CD14-positive monocyte (primary cell): ENCODE data around the gene CST8. TPM values are rescaled to one million over a fixed set of nuclear protein-coding genes. Genes with fewer than 3 reads are reported as not detected.

Source experiments
- DNase-seq, 3 donors: peaks; one replicate each; pipeline ENCODE4 v3.0.0-alpha.2; 2011 to 2022
- H2AFZ ChIP-seq: 2 replicates; pipeline ENCODE4 v1.6.0; 2012; ENCODE audit warnings: mild to moderate bottlenecking, low read depth, low read length, inconsistent platforms; ENCODE audit not compliant: insufficient read depth, poor library complexity, severe bottlenecking
- H3K27ac ChIP-seq, 2 donors: 1 replicate in 1 of 2; 2 replicates in 1 of 2; pipeline ENCODE4 v1.5.1; 2012 to 2013; ENCODE audit warnings: low read length in 2 of 2, control low read depth in 1 of 2, inconsistent platforms in 1 of 2, low read depth in 1 of 2, mild to moderate bottlenecking in 1 of 2
- H3K27me3 ChIP-seq, 2 donors: one replicate each; pipeline versions ENCODE4 v1.6.0 to v1.6.1; 2011 to 2013; ENCODE audit warnings: low read length in 2 of 2; ENCODE audit not compliant: control insufficient read depth in 2 of 2, insufficient read depth in 2 of 2
- H3K36me3 ChIP-seq, 2 donors: replicated peaks in 1 of 2; 1 replicate in 1 of 2; 2 replicates in 1 of 2; pipeline versions ENCODE4 v1.5.1 to v1.6.1; 2012 to 2013; ENCODE audit warnings: low read length in 2 of 2, control low read depth in 1 of 2, inconsistent platforms in 1 of 2, mild to moderate bottlenecking in 1 of 2; ENCODE audit not compliant: insufficient read depth in 2 of 2, control insufficient read depth in 1 of 2
- H3K4me1 ChIP-seq, 2 donors: 1 replicate in 1 of 2; 2 replicates in 1 of 2; pipeline versions ENCODE4 v1.5.1 to v1.6.1; 2012 to 2013; ENCODE audit warnings: low read length in 2 of 2, control low read depth in 1 of 2, inconsistent platforms in 1 of 2, mild to moderate bottlenecking in 1 of 2, moderate library complexity in 1 of 2; ENCODE audit not compliant: insufficient read depth in 2 of 2, control insufficient read depth in 1 of 2
- H3K4me2 ChIP-seq: replicated peaks from 2 replicates; pipeline ENCODE3; 2012; ENCODE audit warnings: low read length, moderate library complexity, mild to moderate bottlenecking; ENCODE audit not compliant: poor library complexity, severe bottlenecking; ENCODE audit errors: extremely low read depth
- H3K4me3 ChIP-seq, 3 experiments: fragments of 200-600 bp in 1 of 3; sonication (generic) in 1 of 3; replicated peaks in 1 of 3; 1 replicate in 2 of 3; 2 replicates in 1 of 3; pipeline ENCODE4 v1.5.1; 2011 to 2013; ENCODE audit warnings: low read length in 3 of 3, mild to moderate bottlenecking in 3 of 3, control low read depth in 2 of 3, low read depth in 2 of 3, inconsistent platforms in 1 of 3, moderate library complexity in 1 of 3
- H3K79me2 ChIP-seq: 2 replicates; pipeline ENCODE4 v1.6.0; 2012; ENCODE audit warnings: mild to moderate bottlenecking, control low read depth, inconsistent platforms, low read length, moderate library complexity; ENCODE audit not compliant: insufficient read depth
- H3K9ac ChIP-seq: 2 replicates; pipeline ENCODE4 v1.6.0; 2017; ENCODE audit warnings: low read length, mild to moderate bottlenecking; ENCODE audit not compliant: insufficient read depth, poor library complexity, severe bottlenecking
- H3K9me3 ChIP-seq, 2 donors: replicated peaks in 1 of 2; 1 replicate in 1 of 2; 2 replicates in 1 of 2; pipeline versions ENCODE4 v1.5.1 to v1.6.1; 2012 to 2013; ENCODE audit warnings: low read length in 2 of 2, control low read depth in 1 of 2; ENCODE audit not compliant: control insufficient read depth in 1 of 2, insufficient read depth in 1 of 2
- H4K20me1 ChIP-seq: 2 replicates; pipeline ENCODE4 v1.6.0; 2012; ENCODE audit warnings: mild to moderate bottlenecking, low read length, control low read depth, moderate library complexity; ENCODE audit not compliant: insufficient read depth
- H3K27ac Mint-ChIP-seq, 7 donors: one replicate each; pipeline ENCODE4 v1.8.0; 2020; ENCODE audit warnings: mild to moderate bottlenecking in 7 of 7, mixed read lengths in 7 of 7, moderate library complexity in 6 of 7, inconsistent platforms in 2 of 7
- H3K27me3 Mint-ChIP-seq, 3 donors: one replicate each; pipeline ENCODE4 v1.8.0; 2021 to 2022; ENCODE audit warnings: low read depth in 3 of 3, mild to moderate bottlenecking in 3 of 3, mixed read lengths in 3 of 3, moderate library complexity in 3 of 3, inconsistent platforms in 1 of 3
- H3K36me3 Mint-ChIP-seq, 2 donors: one replicate each; pipeline ENCODE4 v1.8.0; 2020; ENCODE audit warnings: mixed read lengths in 2 of 2, inconsistent platforms in 1 of 2, mild to moderate bottlenecking in 1 of 2
- H3K4me1 Mint-ChIP-seq: one replicate; pipeline ENCODE4 v1.8.0; 2020; ENCODE audit warnings: mild to moderate bottlenecking, mixed read lengths
- H3K4me3 Mint-ChIP-seq, 2 donors: one replicate each; pipeline ENCODE4 v1.8.0; 2020; ENCODE audit warnings: mild to moderate bottlenecking in 2 of 2, mixed read lengths in 2 of 2, moderate library complexity in 1 of 2
- H3K9me3 Mint-ChIP-seq, 7 donors: one replicate each; pipeline ENCODE4 v1.8.0; 2020 to 2022; ENCODE audit warnings: mixed read lengths in 7 of 7, mild to moderate bottlenecking in 6 of 7, moderate library complexity in 6 of 7, inconsistent platforms in 2 of 7
- CTCF ChIP-seq: fragments of 200-600 bp; IDR thresholded peaks from one replicate; pipeline ENCODE4 v1.8.0; 2022; ENCODE audit warnings: antibody characterized with exemption, mild to moderate bottlenecking
- WGBS: methylation state at CpG from one replicate; pipeline ENCODE4 v1.1.5; 2013; ENCODE audit warnings: missing lambda C conversion rate; ENCODE audit not compliant: insufficient coverage; 5-methylcytosine and 5-hydroxymethylcytosine counted together
- intact Hi-C, 2 donors: fragments of 100-400 bp; cut with micrococcal nuclease; formaldehyde crosslinking; loops; one replicate each; pipeline versions ENCODE4 v1.15.0 to v1.15.1; 2023
- polyA plus RNA-seq, 3 donors: library from polyadenylated mRNA; depleted of rRNA in 1 of 3; unstranded in 2 of 3; stranded (reverse) in 1 of 3; fragments of 300-500 nt in 2 of 3; fragments of >200 nt in 1 of 3; fragmentation: Illumina TruSeq in 2 of 3; gene quantifications; 1 replicate in 2 of 3; 2 replicates in 1 of 3; pipeline ENCODE4 v1.2.3, GENCODE V29; 2012 to 2021

Gene CST8
- polyA plus RNA-seq, 3 donors: not detected

- H3K4me2 ChIP-seq: no peak within 1 kb of the TSS
- Mint-ChIP-seq H3K4me3 (no peak within 1 kb of the TSS), H3K27ac (no peak within 1 kb of the TSS), H3K4me1 (peaks cover 15% of the 10 kb centered on the region), H3K36me3 (no peaks in the 10 kb centered on the region), H3K27me3 (peaks cover 0 to 6% (median 4%) of the 10 kb centered on the region in 3 donors), H3K9me3 (peaks cover 0 to 4% (median 0%) of the 10 kb centered on the region in 7 donors)
- H3K27ac ChIP-seq: no peak within 1 kb of the TSS
- no peak within 1 kb of the TSS for H3K9ac ChIP-seq
- WGBS: 86% methylated on average over 3 of the region's 4 CpGs
- no peaks in the 10 kb centered on the region for H4K20me1 ChIP-seq
- intact Hi-C loops: no loop called here
- H2AFZ ChIP-seq: no peak within 1 kb of the TSS
- H3K27me3 ChIP-seq: no peaks in the 10 kb centered on the region
- H3K4me1 ChIP-seq: peaks cover 0 to 5% of the 10 kb centered on the region in 2 donors
- no peak within 1 kb of the TSS for H3K4me3 ChIP-seq
- no peak for DNase-seq
- no peaks in the 10 kb centered on the region for H3K9me3 ChIP-seq
- TF ChIP-seq CTCF: no peak
- H3K36me3 ChIP-seq: no peaks in the 10 kb centered on the region
- H3K79me2 ChIP-seq: no peaks in the 10 kb centered on the region
Measured at GRCh38 chr20:23452776-23453175, 38.1 kb upstream of the CST8 start, which contains the start of gene CST11. Gene CST11 (minus strand): TSS chr20:23452876. CDS start chr20:23452811, 65 bp downstream.

DNA sequence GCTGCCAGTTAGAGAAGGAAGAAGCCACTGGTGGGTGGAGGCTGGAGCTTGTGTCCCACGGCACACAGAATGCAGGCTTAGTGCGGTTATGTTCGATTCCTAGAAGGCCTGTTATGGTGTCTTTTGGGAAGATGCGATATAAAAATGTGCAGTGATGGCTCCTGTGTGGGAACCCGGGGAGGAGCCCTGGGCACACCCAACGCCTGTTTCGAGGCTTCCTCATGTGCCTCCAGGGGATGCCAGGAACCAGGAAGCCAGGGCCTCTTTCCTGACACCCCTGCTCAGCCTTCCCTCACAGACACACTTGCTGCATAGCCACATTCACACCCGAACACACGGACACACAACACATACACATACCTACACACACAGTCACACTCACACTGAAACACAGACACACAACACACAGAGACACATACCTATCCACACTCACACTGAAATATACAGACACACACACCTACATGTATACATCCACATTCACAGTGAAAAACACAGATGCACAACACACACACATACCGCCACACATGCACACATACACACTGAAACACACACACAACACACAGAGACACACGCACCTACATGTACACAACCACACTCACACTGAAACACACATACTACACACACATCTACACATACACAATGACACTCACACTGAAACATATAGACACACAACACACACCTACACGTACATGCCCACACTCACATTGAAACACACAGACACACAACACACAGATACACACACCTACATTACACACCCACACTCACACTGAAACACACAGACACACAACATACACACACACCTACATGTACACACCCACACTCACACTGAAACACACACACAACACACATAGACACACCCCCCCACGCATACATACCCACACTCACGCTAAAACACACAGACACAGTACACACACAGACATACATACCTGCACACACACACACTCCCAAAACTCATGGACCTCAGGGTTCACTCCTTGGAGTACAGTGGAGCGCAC is 37.1 kb upstream of the CST8 start:
- Histone ChIP-seq H3K36me3 (no peaks in the 10 kb centered on the region), H2AFZ (no peak overlapping the region), H3K9me3 (no peaks in the 10 kb centered on the region), H3K9ac (no peak overlapping the region), H4K20me1 (no peaks in the 10 kb centered on the region), H3K4me1 (peaks cover 0 to 5% of the 10 kb centered on the region in 2 donors), H3K79me2 (no peaks in the 10 kb centered on the region), H3K4me3 (no peak overlapping the region), H3K27me3 (no peaks in the 10 kb centered on the region), H3K4me2 (no peak overlapping the region), H3K27ac (no peak overlapping the region)
- H3K27ac Mint-ChIP-seq: no peak overlapping the region
- H3K36me3 Mint-ChIP-seq: no peaks in the 10 kb centered on the region
- 84% methylated on average over 15 of the region's 15 CpGs for WGBS
- H3K4me3 Mint-ChIP-seq: no peak overlapping the region
- peaks cover 0 to 6% (median 4%) of the 10 kb centered on the region in 3 donors for H3K27me3 Mint-ChIP-seq
- DNase-seq: no peak
- TF ChIP-seq CTCF: no peak
- peaks cover 15% of the 10 kb centered on the region for H3K4me1 Mint-ChIP-seq
- H3K9me3 Mint-ChIP-seq: peaks cover 0 to 4% (median 0%) of the 10 kb centered on the region in 7 donors
- intact Hi-C loops: no loop called here
